ENCODE results near the gene PHYHIPL. TPM values are rescaled to one million over a fixed set of nuclear protein-coding genes. Genes with fewer than 3 reads are reported as not detected.

The PHYHIPL gene
- total and polyA plus RNA-seq, 4 donors, result 1.3 to 3.0 (median 2.0) TPM

- no peak for TF ChIP-seq YY1 (IDR thresholded peaks at IDR 0.05)
- no peak for TF ChIP-seq EGR1 (IDR thresholded peaks at IDR 0.05; ENCODE audit: low read depth in 2 of 2)
- no peak for TF ChIP-seq ATF3 (IDR thresholded peaks at IDR 0.05)
- no peak for TF ChIP-seq RXRA (IDR thresholded peaks at IDR 0.05)
- TF ChIP-seq JUND (IDR thresholded peaks at IDR 0.05), result no peak
- no peak for TF ChIP-seq TAF1 (conservative IDR thresholded peaks at IDR 0.05)
- TF ChIP-seq NR2F2 (IDR thresholded peaks at IDR 0.05), result no peak
Observed at GRCh38 chr10:59240582-59241183, 64.2 kb downstream of the PHYHIPL start (continued).

GRCh38 chr10:59242057-59242456 lies 65.6 kb downstream of the PHYHIPL start:
- H3K36me3 ChIP-seq (ENCODE audit: control insufficient read depth in 4 of 4, insufficient read depth in 3 of 4, low read depth in 1 of 4, low read length in 3 of 4), result peaks cover 0 to 4% (median 0%) of the 10 kb centered on the region in 4 donors
- no peak overlapping the region for H3K27ac ChIP-seq (ENCODE audit: low read depth in 1 of 2, low read length in 2 of 2)
- H3K27me3 ChIP-seq (ENCODE audit: control insufficient read depth in 4 of 4, insufficient read depth in 4 of 4, low read length in 3 of 4), result no peaks in the 10 kb centered on the region
- no peak overlapping the region for H3K9ac ChIP-seq (ENCODE audit: low read depth in 1 of 2, low read length in 2 of 2)
- 98% methylated on average over 1 of the region's 1 CpG for WGBS
- no peaks in the 10 kb centered on the region for H3K4me1 ChIP-seq (ENCODE audit: control insufficient read depth in 4 of 4, insufficient read depth in 4 of 4, low read length in 3 of 4)
- no peak for TF ChIP-seq HNF4G (IDR thresholded peaks at IDR 0.05)
- TF ChIP-seq HNF4A (conservative IDR thresholded peaks at IDR 0.05), result no peak
- TF ChIP-seq NR2F2 (IDR thresholded peaks at IDR 0.05), result no peak
- TF ChIP-seq FOXA2 (IDR thresholded peaks at IDR 0.05), result no peak
- TF ChIP-seq SP1 (IDR thresholded peaks at IDR 0.05), result no peak
- TF ChIP-seq YY1 (IDR thresholded peaks at IDR 0.05), result no peak
- no peak for TF ChIP-seq GABPA (IDR thresholded peaks at IDR 0.05 in 1 of 2, conservative IDR thresholded peaks at IDR 0.05 in 1 of 2)
- TF ChIP-seq FOXA1 (IDR thresholded peaks at IDR 0.05), result no peak
- TF ChIP-seq ATF3 (IDR thresholded peaks at IDR 0.05), result no peak
- no peak for TF ChIP-seq RAD21 (IDR thresholded peaks at IDR 0.05)
- no peak for TF ChIP-seq CTCF (IDR thresholded peaks at IDR 0.05; ENCODE audit: low read depth, low read length, missing input control)
- TF ChIP-seq TAF1 (conservative IDR thresholded peaks at IDR 0.05), result no peak
- no peak for TF ChIP-seq MAX (IDR thresholded peaks at IDR 0.05)
- no peak for TF ChIP-seq JUND (IDR thresholded peaks at IDR 0.05)
- no peak for TF ChIP-seq REST (IDR thresholded peaks at IDR 0.05)
- DNase-seq (ENCODE audit: low spot score), result no peak
- H3K9me3 ChIP-seq (ENCODE audit: control insufficient read depth in 4 of 4, low read length in 3 of 4), result no peaks in the 10 kb centered on the region
- H3K4me3 ChIP-seq (ENCODE audit: low read depth in 1 of 3, low read length in 3 of 3), result no peak overlapping the region
